Vagina (tissue), 2 donors: Measurements from ENCODE around the gene GPR173.

Experiments used
- CTCF ChIP-seq, 3 experiments: fragments of 450-650 bp in 2 of 3; fragments of 200-600 bp in 1 of 3; sonication (generic) in 1 of 3; IDR thresholded peaks; one replicate each; pipeline ENCODE4 v1.5.1; 2017 to 2019; ENCODE audit warnings: antibody characterized with exemption in 3 of 3, mild to moderate bottlenecking in 2 of 3, moderate library complexity in 2 of 3
- POLR2AphosphoS5 ChIP-seq, 2 donors: sonication (generic); formaldehyde crosslinking; IDR thresholded peaks; one replicate each; pipeline ENCODE4 v1.9.0; 2017; ENCODE audit warnings: antibody characterized with exemption in 2 of 2, mild to moderate bottlenecking in 2 of 2, low read depth in 1 of 2; ENCODE audit not compliant: insufficient read depth in 1 of 2

GRCh38 chrX:53005327-53005726 is 43.3 kb upstream of the GPR173 start:
- no peak for TF ChIP-seq CTCF (IDR thresholded peaks at IDR 0.05)
- TF ChIP-seq POLR2AphosphoS5 (IDR thresholded peaks at IDR 0.05; ENCODE audit: insufficient read depth in 1 of 2, low read depth in 1 of 2) = no peak
